GM12878 (cell line): ENCODE results near the gene CCDC63. TPM values are rescaled to one million over a fixed set of nuclear protein-coding genes. Genes with fewer than 3 reads are reported as not detected.

Experiments used
- ATAC-seq: fragments of 200-7000 bp; cut with Tn5 transposase; 3 replicates; pipeline ENCODE4 v1.9.1; 2020; ENCODE audit warnings: mild to moderate bottlenecking, moderate library complexity
- BruUV-seq: library from RNA; stranded (reverse); fragments of 400-500 nt; replicated peaks from 2 replicates; lab custom pipeline; 2021; lab: Mats Ljungman, UMichigan
- CTCF ChIA-PET: fragments of 300-600 bp; sonication (Branson Sonifier 250); formaldehyde crosslinking; extraction: SDS; loops from one replicate; lab custom pipeline; 2021; ENCODE audit warnings: inconsistent platforms; lab: Yijun Ruan, JAX
- POLR2A ChIA-PET: fragments of 350-600 bp; formaldehyde crosslinking; extraction: SDS; loops from one replicate; lab custom pipeline; 2021; ENCODE audit warnings: inconsistent platforms; lab: Charles Lee
- RAD21 ChIA-PET: fragments of 300-600 bp; sonication (Branson Sonifier 250); formaldehyde crosslinking; loops from one replicate; lab custom pipeline; 2023; ENCODE audit warnings: antibody characterized with exemption; ENCODE audit not compliant: unreplicated experiment; lab: Charles Lee
- SMC1A ChIA-PET: fragments of 300-600 bp; sonication (Branson Sonifier 250); formaldehyde crosslinking; loops from one replicate; lab custom pipeline; 2023; ENCODE audit not compliant: unreplicated experiment, uncharacterized antibody; lab: Charles Lee
- DNase-seq: peaks from one replicate; pipeline ENCODE4 v3.0.0-alpha.2; 2011; ENCODE audit warnings: low read depth, low spot score
- FAIRE-seq: peaks from 3 replicates; lab custom pipeline; 2011; peaks lifted over from hg19 to GRCh38; lab: Jason Lieb, UNC
- H2AFZ ChIP-seq: 2 replicates; pipeline ENCODE4 v1.6.0; 2011; ENCODE audit warnings: low read depth, low read length, control low read depth; ENCODE audit not compliant: control insufficient read depth
- H3K27ac ChIP-seq: 2 replicates; pipeline ENCODE4 v1.5.1; 2011; ENCODE audit warnings: control low read depth; ENCODE audit not compliant: control insufficient read depth, insufficient read depth
- H3K27me3 ChIP-seq, 2 experiments: replicated peaks in 1 of 2; 2 replicates each; pipeline versions ENCODE4 v1.6.0 to v1.6.1; 2011; ENCODE audit warnings: low read length in 1 of 2; ENCODE audit not compliant: control insufficient read depth in 2 of 2, insufficient read depth in 2 of 2
- H3K36me3 ChIP-seq, 2 experiments: 2 replicates each; pipeline ENCODE4 v1.5.1; 2011; ENCODE audit warnings: low read length in 1 of 2; ENCODE audit not compliant: control insufficient read depth in 2 of 2, insufficient read depth in 2 of 2
- H3K4me1 ChIP-seq: 2 replicates; pipeline ENCODE4 v1.6.1; 2011; ENCODE audit warnings: mild to moderate bottlenecking, low read length, moderate library complexity, mixed read lengths; ENCODE audit not compliant: control insufficient read depth, insufficient read depth
- H3K4me2 ChIP-seq: 2 replicates; pipeline ENCODE4 v1.6.0; 2011; ENCODE audit warnings: control low read depth; ENCODE audit not compliant: control insufficient read depth, insufficient read depth
- H3K4me3 ChIP-seq: fragments of 200-600 bp; sonication (generic); 2 replicates; pipeline ENCODE4 v1.5.1; 2016
- H3K79me2 ChIP-seq: 2 replicates; pipeline ENCODE4 v1.6.0; 2011; ENCODE audit warnings: low read length; ENCODE audit not compliant: control insufficient read depth, insufficient read depth
- H3K9ac ChIP-seq: 2 replicates; pipeline ENCODE4 v1.8.0; 2011; ENCODE audit warnings: low read length, control low read depth, mixed read lengths; ENCODE audit not compliant: control insufficient read depth, insufficient read depth
- H3K9me3 ChIP-seq: replicated peaks from 3 replicates; pipeline ENCODE4 v1.5.1; 2011; ENCODE audit warnings: mild to moderate bottlenecking, low read length; ENCODE audit not compliant: control insufficient read depth, insufficient read depth
- H4K20me1 ChIP-seq: 2 replicates; pipeline ENCODE4 v1.6.0; 2011; ENCODE audit not compliant: control insufficient read depth, insufficient read depth
- BHLHE40 ChIP-seq, 2 experiments: fragments of 450-650 bp in 1 of 2; IDR thresholded peaks; 2 replicates each; pipeline ENCODE4 v1.6.1; 2011 to 2017; ENCODE audit warnings: low read depth in 2 of 2, borderline replicate concordance in 1 of 2, improper control_type of control experiment in 1 of 2, low read length in 1 of 2, mild to moderate bottlenecking in 1 of 2
- CBFB ChIP-seq: IDR thresholded peaks from 2 replicates; pipeline ENCODE4 v1.6.1; 2016; ENCODE audit warnings: antibody characterized with exemption, low read depth
- DPF2 ChIP-seq: fragments of 450-650 bp; IDR thresholded peaks from 2 replicates; pipeline ENCODE4 v1.6.1; 2017; ENCODE audit warnings: mild to moderate bottlenecking
- ETV6 ChIP-seq, 2 experiments: fragments of 450-650 bp in 1 of 2; IDR thresholded peaks in 1 of 2; conservative IDR thresholded peaks in 1 of 2; 2 replicates each; pipeline ENCODE4 v1.6.1; 2014; ENCODE audit warnings: antibody characterized with exemption in 1 of 2, borderline replicate concordance in 1 of 2, low read depth in 1 of 2, mild to moderate bottlenecking in 1 of 2, moderate library complexity in 1 of 2
- IKZF1 ChIP-seq: fragments of 450-650 bp; conservative IDR thresholded peaks from 2 replicates; pipeline ENCODE4 v1.6.1; 2017; ENCODE audit warnings: antibody characterized with exemption, mild to moderate bottlenecking
- IRF4 ChIP-seq: IDR thresholded peaks from 2 replicates; pipeline ENCODE4 v1.6.1; 2011; ENCODE audit warnings: low read depth, low read length
- KAT2A ChIP-seq: conservative IDR thresholded peaks from 2 replicates; pipeline ENCODE4 v1.6.1; 2011; ENCODE audit warnings: low read depth, low read length; ENCODE audit not compliant: control insufficient read depth
- NBN ChIP-seq: fragments of 450-650 bp; IDR thresholded peaks from 2 replicates; pipeline ENCODE4 v1.6.1; 2016
- RUNX3 ChIP-seq: IDR thresholded peaks from 2 replicates; pipeline ENCODE4 v1.6.1; 2012; ENCODE audit warnings: low read length, inconsistent platforms
- ZBED1 ChIP-seq: IDR thresholded peaks from 2 replicates; pipeline ENCODE4 v1.6.1; 2016; ENCODE audit warnings: borderline replicate concordance
- ZSCAN29 ChIP-seq: fragments of 450-650 bp; IDR thresholded peaks from 2 replicates; pipeline ENCODE4 v1.6.1; 2017; ENCODE audit warnings: mild to moderate bottlenecking, moderate library complexity
- WGBS: methylation state at CpG from one replicate; pipeline ENCODE4 v1.1.6; 2016; ENCODE audit warnings: low lambda C conversion rate; ENCODE audit not compliant: insufficient replicate concordance, insufficient coverage; ENCODE audit errors: missing lambda C conversion rate; 5-methylcytosine and 5-hydroxymethylcytosine counted together
- in situ Hi-C: fragments of 300-500 bp; cut with MboI; formaldehyde crosslinking; loops from 9 replicates; pipeline ENCODE4 v1.14.3; 2018; ENCODE audit warnings: mixed read lengths
- intact Hi-C: fragments of 100-400 bp; cut with micrococcal nuclease; formaldehyde crosslinking; loops from one replicate; pipeline ENCODE4 v1.14.2; 2022; ENCODE audit not compliant: unreplicated experiment
- polyA plus RNA-seq, 11 experiments: library from polyadenylated mRNA; depleted of rRNA in 4 of 11; unstranded in 6 of 11; stranded (reverse) in 5 of 11; fragments of >200 nt; fragmentation: Nextera tagmentation in 4 of 11; fragmentation: Illumina TruSeq in 1 of 11; extraction: Ambion mirVana in 4 of 11; extraction: Trizol in 1 of 11; gene quantifications; 1 replicate in 1 of 11; 2 replicates in 10 of 11; pipeline versions ENCODE4 v1.2.1 to v1.2.3, GENCODE V29; 2011 to 2016; ENCODE audit warnings: inconsistent platforms in 2 of 11, missing spikeins in 2 of 11, low read depth in 1 of 11
- total RNA-seq, 4 experiments: library from RNA; depleted of rRNA in 3 of 4; stranded (reverse); fragments of >200 nt in 3 of 4; fragmentation: Illumina TruSeq in 1 of 4; extraction: Trizol in 1 of 4; gene quantifications; 2 replicates each; pipeline versions ENCODE4 v1.2.1 to v1.2.3, GENCODE V29; 2013 to 2021
- TF ChIP-seq, protein P1 (sequence below): fragments of 450-650 bp; IDR thresholded peaks from 2 replicates; pipeline ENCODE4 v1.6.1; 2017; ENCODE audit warnings: mild to moderate bottlenecking, low read depth, inconsistent platforms; ENCODE audit not compliant: poor library complexity, severe bottlenecking
- TF ChIP-seq, protein P2 (sequence below): fragments of 150-350 bp; IDR thresholded peaks from 2 replicates; pipeline ENCODE4 v1.6.1; 2016; ENCODE audit warnings: low read depth, low read length

Gene CCDC63
- total and polyA plus RNA-seq, 10 of the 15 experiments (the other 5 are each of a cell fraction or from before 2014, with no cell fraction given) = not detected

DNA sequence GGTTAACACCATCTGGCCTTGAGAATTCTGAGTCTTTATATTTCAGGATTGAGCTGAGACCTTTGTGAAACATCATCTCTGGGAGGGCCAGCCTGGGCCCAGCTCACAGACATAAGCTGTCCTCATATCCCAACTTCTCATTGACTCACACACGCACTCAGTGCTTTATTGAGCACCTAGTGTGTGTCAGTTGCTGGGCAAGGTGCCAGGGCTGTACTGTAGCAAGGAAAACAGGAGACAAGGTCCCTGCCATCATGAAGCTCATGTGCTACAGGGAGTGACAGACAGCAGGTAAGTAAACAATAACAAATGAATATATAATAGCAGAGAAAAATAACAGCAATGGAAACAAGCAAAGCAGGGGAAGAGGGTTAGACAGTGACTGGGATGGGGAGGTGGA lies 30.5 kb upstream of the CCDC63 start:
- FAIRE-seq (no peak), ATAC-seq (no peak)
- H3K27ac ChIP-seq = no peak overlapping the region
- ChIA-PET RAD21 (interaction anchor here (1.4 to 1.7 kb wide), 2 partner anchors 13 to 111 kb away, joined by 3 to 5 read pairs; no protein-coding TSS in a partner anchor), SMC1A (interaction anchor here (0.8 kb wide), 1 partner anchor 80 kb away, joined by 3 read pairs; no protein-coding TSS in a partner anchor)
- in situ Hi-C loops (no loop called here), intact Hi-C loops (no loop called here)
- H3K4me3 ChIP-seq = no peak overlapping the region
- H3K79me2 ChIP-seq = no peaks in the 10 kb centered on the region
- no peaks in the 10 kb centered on the region for H3K36me3 ChIP-seq
- H3K4me1 ChIP-seq = no peaks in the 10 kb centered on the region
- BruUV-seq = no TSS peak
- no peak overlapping the region for H3K4me2 ChIP-seq
- no peaks in the 10 kb centered on the region; a peak in 1 of 4 replicates for H3K27me3 ChIP-seq
- H2AFZ ChIP-seq = no peak overlapping the region
- no peaks in the 10 kb centered on the region for H4K20me1 ChIP-seq
- no peak for TF ChIP-seq IRF4
- no peak for TF ChIP-seq ZBED1
- no peak for TF ChIP-seq KAT2A
- TF ChIP-seq, protein P1, sequence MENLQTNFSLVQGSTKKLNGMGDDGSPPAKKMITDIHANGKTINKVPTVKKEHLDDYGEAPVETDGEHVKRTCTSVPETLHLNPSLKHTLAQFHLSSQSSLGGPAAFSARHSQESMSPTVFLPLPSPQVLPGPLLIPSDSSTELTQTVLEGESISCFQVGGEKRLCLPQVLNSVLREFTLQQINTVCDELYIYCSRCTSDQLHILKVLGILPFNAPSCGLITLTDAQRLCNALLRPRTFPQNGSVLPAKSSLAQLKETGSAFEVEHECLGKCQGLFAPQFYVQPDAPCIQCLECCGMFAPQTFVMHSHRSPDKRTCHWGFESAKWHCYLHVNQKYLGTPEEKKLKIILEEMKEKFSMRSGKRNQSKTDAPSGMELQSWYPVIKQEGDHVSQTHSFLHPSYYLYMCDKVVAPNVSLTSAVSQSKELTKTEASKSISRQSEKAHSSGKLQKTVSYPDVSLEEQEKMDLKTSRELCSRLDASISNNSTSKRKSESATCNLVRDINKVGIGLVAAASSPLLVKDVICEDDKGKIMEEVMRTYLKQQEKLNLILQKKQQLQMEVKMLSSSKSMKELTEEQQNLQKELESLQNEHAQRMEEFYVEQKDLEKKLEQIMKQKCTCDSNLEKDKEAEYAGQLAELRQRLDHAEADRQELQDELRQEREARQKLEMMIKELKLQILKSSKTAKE = no peak
- TF ChIP-seq CBFB = no peak
- TF ChIP-seq ETV6 (conservative IDR thresholded peaks at IDR 0.05 in 1 of 2, IDR thresholded peaks at IDR 0.05 in 1 of 2; ENCODE audit: borderline replicate concordance in 1 of 2, low read depth in 1 of 2) = no peak
- TF ChIP-seq RUNX3 = no peak
- TF ChIP-seq IKZF1 = no peak
- TF ChIP-seq NBN = no peak
- TF ChIP-seq DPF2 = no peak
- TF ChIP-seq, protein P2, sequence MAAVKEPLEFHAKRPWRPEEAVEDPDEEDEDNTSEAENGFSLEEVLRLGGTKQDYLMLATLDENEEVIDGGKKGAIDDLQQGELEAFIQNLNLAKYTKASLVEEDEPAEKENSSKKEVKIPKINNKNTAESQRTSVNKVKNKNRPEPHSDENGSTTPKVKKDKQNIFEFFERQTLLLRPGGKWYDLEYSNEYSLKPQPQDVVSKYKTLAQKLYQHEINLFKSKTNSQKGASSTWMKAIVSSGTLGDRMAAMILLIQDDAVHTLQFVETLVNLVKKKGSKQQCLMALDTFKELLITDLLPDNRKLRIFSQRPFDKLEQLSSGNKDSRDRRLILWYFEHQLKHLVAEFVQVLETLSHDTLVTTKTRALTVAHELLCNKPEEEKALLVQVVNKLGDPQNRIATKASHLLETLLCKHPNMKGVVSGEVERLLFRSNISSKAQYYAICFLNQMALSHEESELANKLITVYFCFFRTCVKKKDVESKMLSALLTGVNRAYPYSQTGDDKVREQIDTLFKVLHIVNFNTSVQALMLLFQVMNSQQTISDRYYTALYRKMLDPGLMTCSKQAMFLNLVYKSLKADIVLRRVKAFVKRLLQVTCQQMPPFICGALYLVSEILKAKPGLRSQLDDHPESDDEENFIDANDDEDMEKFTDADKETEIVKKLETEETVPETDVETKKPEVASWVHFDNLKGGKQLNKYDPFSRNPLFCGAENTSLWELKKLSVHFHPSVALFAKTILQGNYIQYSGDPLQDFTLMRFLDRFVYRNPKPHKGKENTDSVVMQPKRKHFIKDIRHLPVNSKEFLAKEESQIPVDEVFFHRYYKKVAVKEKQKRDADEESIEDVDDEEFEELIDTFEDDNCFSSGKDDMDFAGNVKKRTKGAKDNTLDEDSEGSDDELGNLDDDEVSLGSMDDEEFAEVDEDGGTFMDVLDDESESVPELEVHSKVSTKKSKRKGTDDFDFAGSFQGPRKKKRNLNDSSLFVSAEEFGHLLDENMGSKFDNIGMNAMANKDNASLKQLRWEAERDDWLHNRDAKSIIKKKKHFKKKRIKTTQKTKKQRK = no peak
- no peak for TF ChIP-seq ZSCAN29
- no peak for TF ChIP-seq BHLHE40 (IDR thresholded peaks at IDR 0.05; ENCODE audit: borderline replicate concordance in 1 of 2, low read depth in 2 of 2, low read length in 1 of 2)
- TF ChIP-seq, all 136 proteins: peak for 0
- no peaks in the 10 kb centered on the region for H3K9me3 ChIP-seq
- CTCF ChIA-PET = interaction anchor here (0.6 to 1.9 kb wide), 7 partner anchors 11 to 385 kb away, joined by 3 to 7 read pairs (median 3); no protein-coding TSS in a partner anchor
- 88% methylated on average over 1 of the region's 1 CpG for WGBS
- DNase-seq = no peak
- no peak overlapping the region for H3K9ac ChIP-seq
- POLR2A ChIA-PET = interaction anchor here (1.3 kb wide), 1 partner anchor 40 kb away, joined by 3 read pairs; no protein-coding TSS in a partner anchor
